PFSK-1 (cell line): ENCODE data around the gene DSC2.

Experiments
- FOXP2 ChIP-seq: optimal IDR thresholded peaks from 2 replicates; pipeline ENCODE3; 2011; ENCODE audit warnings: borderline replicate concordance, control low read depth, inconsistent platforms; ENCODE audit not compliant: insufficient read depth; ENCODE audit errors: extremely low read length, extremely low read depth
- POLR2AphosphoS5 ChIP-seq: IDR thresholded peaks from 2 replicates; pipeline ENCODE4 v1.6.1; 2012; ENCODE audit warnings: low read depth, mild to moderate bottlenecking, control low read depth, low read length, moderate library complexity
- REST ChIP-seq, 2 experiments: IDR thresholded peaks; 2 replicates each; pipeline versions ENCODE4 v1.6.1 to v1.8.0; 2011 to 2012; ENCODE audit warnings: low read depth in 2 of 2, low read length in 2 of 2, control low read depth in 1 of 2, inconsistent platforms in 1 of 2, mild to moderate bottlenecking in 1 of 2, moderate library complexity in 1 of 2; ENCODE audit not compliant: insufficient read depth in 1 of 2
- SIN3A ChIP-seq: IDR thresholded peaks from 2 replicates; pipeline ENCODE4 v1.6.1; 2012; ENCODE audit warnings: mild to moderate bottlenecking, low read length, moderate library complexity, borderline replicate concordance; ENCODE audit not compliant: insufficient read depth
- TAF1 ChIP-seq: IDR thresholded peaks from 2 replicates; pipeline ENCODE4 v1.6.1; 2012; ENCODE audit warnings: low read length, control low read depth, borderline replicate concordance; ENCODE audit not compliant: insufficient read depth

Gene DSC2

GRCh38 chr18:31042406-31043181 is 59.6 kb downstream of the DSC2 start, which contains the start of gene DSC3:
Gene DSC3 (minus strand): TSS chr18:31042742. CDS start chr18:31042660, 82 bp downstream.
- no peak for TF ChIP-seq SIN3A
- TF ChIP-seq REST (IDR thresholded peaks at IDR 0.05; ENCODE audit: insufficient read depth in 1 of 2, low read depth in 2 of 2, low read length in 2 of 2): no peak
- no peak for TF ChIP-seq TAF1
- no peak for TF ChIP-seq POLR2AphosphoS5

- TF ChIP-seq TAF1 (no peak), REST (IDR thresholded peaks at IDR 0.05; ENCODE audit: insufficient read depth in 1 of 2, low read depth in 2 of 2, low read length in 2 of 2) (no peak), SIN3A (no peak), POLR2AphosphoS5 (no peak), FOXP2 (no peak)
Observed at GRCh38 chr18:31042084-31042405, 60.2 kb downstream of the DSC2 start.

GRCh38 chr18:31041271-31042083 is 60.7 kb downstream of the DSC2 start:
- no peak for TF ChIP-seq FOXP2
- no peak for TF ChIP-seq SIN3A
- no peak for TF ChIP-seq POLR2AphosphoS5
- TF ChIP-seq REST (IDR thresholded peaks at IDR 0.05; ENCODE audit: insufficient read depth in 1 of 2, low read depth in 2 of 2, low read length in 2 of 2): no peak
- TF ChIP-seq TAF1: no peak

DNA sequence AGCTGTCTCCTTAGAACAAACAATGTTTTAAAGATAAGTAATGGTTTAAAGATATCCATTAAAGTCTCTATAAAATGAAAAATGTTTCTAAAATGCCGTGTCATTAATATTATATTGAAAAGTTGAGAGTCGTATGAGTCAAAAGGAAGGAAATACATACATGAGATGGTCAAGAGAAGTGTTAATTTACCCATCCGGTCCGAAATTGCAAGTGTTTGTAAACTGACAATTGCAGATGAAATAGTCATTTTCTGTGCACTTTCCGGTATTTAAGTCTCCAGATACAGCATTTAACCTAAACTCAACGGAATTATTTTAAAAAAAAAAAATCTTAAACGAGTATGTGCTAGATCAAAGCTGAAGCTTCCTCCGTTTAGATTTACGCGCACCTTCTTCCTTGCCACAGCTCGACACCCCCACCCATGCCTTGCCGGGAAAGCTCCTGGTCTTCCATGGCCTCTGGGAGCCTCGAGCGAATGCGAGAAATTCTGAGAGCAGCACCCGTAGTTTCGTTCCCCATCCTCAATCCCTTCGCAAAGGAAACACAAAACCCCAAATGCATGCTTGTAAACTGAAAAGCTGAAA is 61.4 kb downstream of the DSC2 start:
- TF ChIP-seq FOXP2 (no peak), REST (IDR thresholded peaks at IDR 0.05; ENCODE audit: insufficient read depth in 1 of 2, low read depth in 2 of 2, low read length in 2 of 2) (no peak), POLR2AphosphoS5 (no peak), SIN3A (no peak), TAF1 (no peak)
